Nasal cavity respiratory epithelium epithelial cell of viscerocranial mucosa (primary cell): ENCODE measurements around the gene PUS1. TPM values are rescaled to one million over a fixed set of nuclear protein-coding genes. Genes with fewer than 3 reads are reported as not detected.

Source experiments
- total RNA-seq: library from RNA; depleted of rRNA; stranded (reverse); fragments of >200 nt; gene quantifications from 2 replicates; pipeline ENCODE4 v1.2.3, GENCODE V29; 2014

The PUS1 gene
- total RNA-seq: 15.7 and 28.7 TPM in 2 replicates

GRCh38 chr12:131928711-131929580, at the start of gene PUS1:
Gene PUS1 (plus strand): TSS chr12:131929276. CDS start chr12:131929723, 447 bp downstream.

DNA sequence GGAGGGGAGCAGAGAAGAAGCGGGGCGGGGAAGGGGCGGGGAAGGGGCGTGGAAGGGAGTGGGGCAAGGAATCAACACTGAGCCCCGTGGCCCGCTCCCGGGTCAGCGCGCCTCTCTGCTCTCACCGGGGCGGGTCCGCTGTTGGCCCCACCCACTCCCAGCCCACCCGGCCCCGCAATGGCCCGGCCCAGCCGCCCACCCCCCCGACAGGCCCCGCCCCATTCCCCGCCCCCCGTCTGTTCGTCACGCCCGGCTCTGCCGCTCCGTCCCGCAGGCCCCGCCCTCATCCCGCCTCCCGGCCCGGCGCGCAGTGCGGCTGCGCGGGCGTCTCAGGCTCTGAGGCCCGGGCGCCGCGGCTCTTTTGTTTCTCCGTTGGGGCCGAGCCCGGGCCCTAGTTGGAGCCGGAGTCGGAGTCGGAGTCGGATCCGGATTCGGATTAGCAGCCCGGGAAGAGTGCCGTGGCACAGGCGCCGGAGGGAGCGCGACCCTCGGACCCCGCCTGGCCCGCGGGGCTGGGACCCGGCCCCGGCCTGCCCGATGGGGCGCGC, 34.7 kb upstream of the PUS1 start, which contains the start of gene ULK1:
Gene ULK1 (plus strand): TSS at position 310 of the 548 bp plus-strand sequence. CDS start 380 bp downstream, outside the sequence.

DNA sequence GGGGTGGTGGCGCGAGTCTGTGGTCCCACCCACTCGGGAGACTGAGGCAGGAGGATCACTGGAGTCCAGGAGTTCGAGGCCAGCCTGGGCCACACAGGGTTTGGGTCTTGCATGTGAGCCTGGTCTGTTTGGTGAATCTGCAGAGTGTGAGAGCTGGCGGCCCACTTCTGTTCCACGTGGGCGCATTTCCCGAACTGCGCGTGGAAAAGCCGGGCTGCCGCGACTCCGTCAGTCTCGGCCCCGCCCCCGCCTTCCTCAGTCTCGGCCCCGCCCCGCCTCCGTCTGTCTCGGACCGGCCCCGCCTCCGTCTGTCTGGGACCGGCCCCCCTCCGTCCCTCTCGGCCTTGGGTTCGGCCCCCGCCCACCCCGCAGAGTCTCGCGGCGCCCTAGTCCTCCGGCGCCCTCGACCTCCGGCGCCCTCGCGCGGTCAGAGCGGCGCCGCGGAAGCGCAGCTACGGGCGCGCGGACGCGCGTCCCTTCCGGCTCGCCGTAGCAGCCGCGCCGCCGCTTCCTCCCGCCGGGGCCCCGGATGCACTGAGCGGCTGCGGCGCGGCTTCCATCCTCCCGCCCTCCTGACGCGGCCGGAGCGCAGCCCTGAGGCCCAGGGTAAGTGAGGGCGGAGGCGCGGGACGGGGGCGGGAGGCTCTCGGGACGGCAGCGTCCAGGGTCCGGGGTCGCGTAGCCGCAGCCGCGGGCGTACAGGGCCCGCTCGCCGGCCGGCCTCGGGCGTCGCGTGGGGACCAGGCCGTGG, 20.5 kb downstream of the PUS1 start, which contains the start of gene EP400:
Gene EP400 (plus strand): TSS at position 512 of the 751 bp plus-strand sequence. CDS start 10,678 bp downstream, outside the sequence.

Other genes with a start within 250 kb of the PUS1 start
- gene SFSWAP, start 218.2 kb upstream of the PUS1 start, total RNA-seq: 20.5 and 24.0 TPM in 2 replicates
- 2.3 and 9.9 TPM in 2 replicates for gene MMP17, start 100.9 kb upstream of the PUS1 start, total RNA-seq
- 6.5 and 36.5 TPM in 2 replicates for gene ULK1, start 34.7 kb upstream of the PUS1 start, total RNA-seq
- 6.5 and 22.1 TPM in 2 replicates for gene EP400, start 20.7 kb downstream of the PUS1 start, total RNA-seq
- gene DDX51, start 215.0 kb downstream of the PUS1 start, total RNA-seq: 8.2 and 9.1 TPM in 2 replicates
- gene NOC4L, start 215.2 kb downstream of the PUS1 start, total RNA-seq: 8.5 and 17.5 TPM in 2 replicates